Urothelium cell line (cell line): ENCODE measurements around the gene GDF9.
A peak's percentile ranks its signal among the peaks of the same experiment; 100 is the strongest.

Source experiments
- DNase-seq: peaks from one replicate; pipeline ENCODE4 v3.0.0; 2011; ENCODE audit warnings: low spot score, mixed read lengths
- FAIRE-seq: peaks from 2 replicates; lab custom pipeline; 2011; peaks lifted over from hg19 to GRCh38; lab: Jason Lieb, UNC

Gene GDF9

GRCh38 chr5:132822650-132823480, 43.4 kb downstream of the GDF9 start:
- FAIRE-seq (no peak), DNase-seq (no peak)

GRCh38 chr5:132821791-132822190, 44.5 kb downstream of the GDF9 start:
- FAIRE-seq (peak; percentile 90), DNase-seq (no peak)

GRCh38 chr5:132821350-132821749, 44.9 kb downstream of the GDF9 start:
- FAIRE-seq = no peak
- no peak for DNase-seq

- FAIRE-seq (no peak), DNase-seq (peak; percentile 92)
Observed at GRCh38 chr5:132820162-132820754, 46.0 kb downstream of the GDF9 start.

- FAIRE-seq (no peak), DNase-seq (no peak)
Observed at GRCh38 chr5:132819468-132819867, 46.8 kb downstream of the GDF9 start.

- FAIRE-seq = no peak
- DNase-seq = no peak
Observed at GRCh38 chr5:132817011-132817410, 49.3 kb downstream of the GDF9 start.

- FAIRE-seq (no peak), DNase-seq (no peak)
Observed at GRCh38 chr5:132816554-132816953, 49.7 kb downstream of the GDF9 start.

GRCh38 chr5:132816083-132816482, 50.2 kb downstream of the GDF9 start:
- no peak for DNase-seq
- FAIRE-seq = no peak

GRCh38 chr5:132815454-132815853, 50.8 kb downstream of the GDF9 start:
- DNase-seq (no peak), FAIRE-seq (no peak)

GRCh38 chr5:132814503-132815294, 51.6 kb downstream of the GDF9 start:
- FAIRE-seq = peak; percentile 87

GRCh38 chr5:132813599-132814502, 52.4 kb downstream of the GDF9 start:
- FAIRE-seq (no peak), DNase-seq (no peak)

More at GRCh38 chr5:132814503-132815294, 51.6 kb downstream of the GDF9 start:
- no peak for DNase-seq

GRCh38 chr5:132812781-132813598, 53.3 kb downstream of the GDF9 start, which contains the start of gene SOWAHA:
Gene SOWAHA (plus strand): TSS chr5:132813302. CDS start chr5:132813622, 320 bp downstream.
- FAIRE-seq = no peak
- DNase-seq = peak; percentile 41

- DNase-seq (no peak), FAIRE-seq (no peak)
Observed at GRCh38 chr5:132812123-132812765, 54.0 kb downstream of the GDF9 start.
